ENCODE measurements around the gene IL16.

- TF ChIP-seq CTCF (IDR thresholded peaks at IDR 0.05 in 2 of 3, conservative IDR thresholded peaks at IDR 0.05 in 1 of 3; ENCODE audit: borderline replicate concordance in 1 of 3, insufficient read depth in 1 of 3, low read depth in 2 of 3, low read length in 2 of 3) (0 out of 6 replicates have a peak, but pooled peaks of 1 of the 3 experiments have one; percentile 29), RAD21 (IDR thresholded peaks at IDR 0.05; ENCODE audit: low read depth) (no peak), ZNF274 (IDR thresholded peaks at IDR 0.05; ENCODE audit: low read depth, low read length) (no peak), YY1 (IDR thresholded peaks at IDR 0.05; ENCODE audit: extremely low read depth, insufficient replicate concordance, low read depth, low read length) (no peak), ELF1 (IDR thresholded peaks at IDR 0.05; ENCODE audit: borderline replicate concordance, low read depth) (no peak), ATF3 (IDR thresholded peaks at IDR 0.05) (no peak), ZFX (IDR thresholded peaks at IDR 0.05) (no peak)
These were observed 21.8 kb upstream of the IL16 start for GRCh38 chr15:81174792-81175327.

Measured in HCT116 (cell line).